ENCODE results near the gene CD8A.

GRCh38 chr2:86783615-86784339 is 6.9 kb downstream of the CD8A start:
- TF ChIP-seq TCF12 (IDR thresholded peaks at IDR 0.05; ENCODE audit: low read depth, low read length) (0 out of 2 replicates have a peak, but pooled peaks have one; percentile 38), ESRRA (IDR thresholded peaks at IDR 0.05; ENCODE audit: low read length) (no peak), CTCF (IDR thresholded peaks at IDR 0.05 in 2 of 3, conservative IDR thresholded peaks at IDR 0.05 in 1 of 3; ENCODE audit: control insufficient read depth in 2 of 3, extremely low read depth in 1 of 3, insufficient read depth in 1 of 3, low read depth in 3 of 3, low read length in 3 of 3) (no peak), ZZZ3 (IDR thresholded peaks at IDR 0.05; ENCODE audit: control insufficient read depth, insufficient read length, low read depth) (no peak), ATF2 (IDR thresholded peaks at IDR 0.05; ENCODE audit: low read length) (peak; percentile 78), MAX (IDR thresholded peaks at IDR 0.05; ENCODE audit: low read depth, low read length) (no peak)
